HCT116 (cell line): ENCODE results near the gene SPSB2. TPM values are rescaled to one million over a fixed set of nuclear protein-coding genes. Genes with fewer than 3 reads are reported as not detected.

Experiments used
- ATAC-seq: fragments of 200-7000 bp; cut with Tn5 transposase; 2 replicates; pipeline ENCODE4 v1.9.1; 2020; ENCODE audit warnings: mild to moderate bottlenecking, moderate library complexity
- BruUV-seq: library from RNA; stranded (reverse); fragments of 400-500 nt; replicated peaks from 2 replicates; lab custom pipeline; 2021; lab: Mats Ljungman, UMichigan
- CTCF ChIA-PET: fragments of 300-600 bp; sonication (Branson Sonifier 250); formaldehyde crosslinking; loops from one replicate; lab custom pipeline; 2021; ENCODE audit warnings: antibody characterized with exemption; lab: Charles Lee
- POLR2A ChIA-PET: fragments of 300-600, 350-600 bp; sonication (Branson Sonifier 250); formaldehyde crosslinking; loops from one replicate; lab custom pipeline; 2021; ENCODE audit warnings: antibody characterized with exemption; lab: Charles Lee
- RAD21 ChIA-PET, 2 experiments: fragments of 300-600 bp; sonication (Branson Sonifier 250); formaldehyde crosslinking; loops; one replicate each; lab custom pipeline; 2023; ENCODE audit warnings: low total read pairs in 2 of 2; ENCODE audit not compliant: uncharacterized antibody in 2 of 2, unreplicated experiment in 2 of 2, low non-redundant PET in 1 of 2; lab: Charles Lee
- DNase-seq: peaks from one replicate; pipeline ENCODE4 v3.0.0-alpha.2; 2010; ENCODE audit warnings: low read depth, low spot score
- H2AFZ ChIP-seq: fragments of 200-600 bp; shearing (Covaris generic), sonication (generic); 2 replicates; pipeline ENCODE4 v1.6.1; 2017; ENCODE audit warnings: low read depth, mixed run types, mixed read lengths, antibody characterized with exemption, low read length; ENCODE audit not compliant: poor library complexity, severe bottlenecking
- H3K27ac ChIP-seq: 2 replicates; pipeline ENCODE4 v1.5.1; 2012; ENCODE audit warnings: low read depth, low read length
- H3K27me3 ChIP-seq: fragments of 200-600 bp; sonication (generic); 2 replicates; pipeline ENCODE4 v1.6.1; 2016; ENCODE audit warnings: mixed run types, low read length, mixed read lengths; ENCODE audit not compliant: insufficient read depth
- H3K36me3 ChIP-seq, 2 experiments: fragments of 200-500 bp in 1 of 2; fragments of 200-600 bp in 1 of 2; sonication (Bioruptor generic) in 1 of 2; sonication (generic) in 1 of 2; 2 replicates each; pipeline versions ENCODE4 v1.5.1 to v1.6.1; 2014 to 2016; ENCODE audit warnings: low read length in 2 of 2, inconsistent platforms in 1 of 2, mixed read lengths in 1 of 2, mixed run types in 1 of 2; ENCODE audit not compliant: insufficient read depth in 2 of 2, control insufficient read depth in 1 of 2
- H3K4me1 ChIP-seq, 2 experiments: fragments of 200-600 bp in 1 of 2; sonication (generic) in 1 of 2; 2 replicates each; pipeline versions ENCODE4 v1.5.1 to v1.6.1; 2012 to 2017; ENCODE audit warnings: low read length in 2 of 2, inconsistent platforms in 1 of 2, mild to moderate bottlenecking in 1 of 2, mixed read lengths in 1 of 2, mixed run types in 1 of 2, moderate library complexity in 1 of 2; ENCODE audit not compliant: insufficient read depth in 2 of 2, control insufficient read depth in 1 of 2
- H3K4me2 ChIP-seq: fragments of 200-600 bp; sonication (generic); 2 replicates; pipeline ENCODE4 v1.6.1; 2017; ENCODE audit warnings: mixed run types, low read length, mixed read lengths
- H3K4me3 ChIP-seq, 2 experiments: fragments of 200-600 bp in 1 of 2; sonication (generic) in 1 of 2; replicated peaks in 1 of 2; 2 replicates each; pipeline ENCODE4 v1.5.1; 2011 to 2016; ENCODE audit warnings: low read length in 2 of 2, control low read depth in 1 of 2, low read depth in 1 of 2, mild to moderate bottlenecking in 1 of 2, mixed read lengths in 1 of 2, mixed run types in 1 of 2
- H3K79me2 ChIP-seq: fragments of 200-600 bp; sonication (generic); 2 replicates; pipeline ENCODE4 v1.6.1; 2017; ENCODE audit warnings: mild to moderate bottlenecking, mixed run types, low read length, moderate library complexity, mixed read lengths; ENCODE audit not compliant: insufficient read depth
- H3K9ac ChIP-seq: fragments of 200-600 bp; sonication (generic); 2 replicates; pipeline ENCODE4 v1.6.1; 2016; ENCODE audit warnings: low read length, mixed read lengths
- H3K9me2 ChIP-seq: fragments of 200-600 bp; sonication (generic), shearing (Covaris generic); 2 replicates; pipeline ENCODE4 v1.6.1; 2017; ENCODE audit warnings: mixed run types, mild to moderate bottlenecking, moderate library complexity; ENCODE audit not compliant: insufficient read depth
- H3K9me3 ChIP-seq, 2 experiments: fragments of 200-500 bp in 1 of 2; fragments of 200-600 bp in 1 of 2; sonication (Bioruptor generic) in 1 of 2; sonication (generic) in 1 of 2; 2 replicates each; pipeline ENCODE4 v1.6.1; 2014 to 2017; ENCODE audit warnings: low read length in 2 of 2, mixed read lengths in 2 of 2, inconsistent platforms in 1 of 2, low read depth in 1 of 2, mild to moderate bottlenecking in 1 of 2, mixed run types in 1 of 2, moderate library complexity in 1 of 2; ENCODE audit not compliant: control insufficient read depth in 1 of 2, insufficient read depth in 1 of 2
- H4K20me1 ChIP-seq: fragments of 200-600 bp; sonication (generic), shearing (Covaris generic); 2 replicates; pipeline ENCODE4 v1.6.1; 2017; ENCODE audit warnings: mixed run types, mild to moderate bottlenecking, moderate library complexity; ENCODE audit not compliant: insufficient read depth
- CBX3 ChIP-seq: IDR thresholded peaks from 2 replicates; pipeline ENCODE4 v1.6.1; 2012; ENCODE audit warnings: low read depth
- EGR1 ChIP-seq: IDR thresholded peaks from 2 replicates; pipeline ENCODE4 v1.6.1; 2012; ENCODE audit warnings: low read depth
- ELF1 ChIP-seq: IDR thresholded peaks from 2 replicates; pipeline ENCODE4 v1.6.1; 2012; ENCODE audit warnings: low read depth, borderline replicate concordance
- EZH2phosphoT487 ChIP-seq: fragments of 200-600 bp; IDR thresholded peaks from 2 replicates; pipeline ENCODE4 v1.6.1; 2018; ENCODE audit warnings: antibody characterized with exemption, borderline replicate concordance
- FOSL1 ChIP-seq: IDR thresholded peaks from 2 replicates; pipeline ENCODE4 v1.6.1; 2012; ENCODE audit warnings: low read depth
- JUND ChIP-seq: IDR thresholded peaks from 2 replicates; pipeline ENCODE4 v1.6.1; 2012
- MAX ChIP-seq: IDR thresholded peaks from 2 replicates; pipeline ENCODE4 v1.6.1; 2012
- POLR2A ChIP-seq: IDR thresholded peaks from 2 replicates; pipeline ENCODE4 v1.7.0; 2011; ENCODE audit warnings: borderline replicate concordance; ENCODE audit not compliant: insufficient read depth, insufficient read length; ENCODE audit errors: extremely low read depth
- POLR2AphosphoS5 ChIP-seq: IDR thresholded peaks from 2 replicates; pipeline ENCODE4 v1.6.1; 2011; ENCODE audit warnings: mild to moderate bottlenecking, low read depth, low read length, moderate library complexity
- RAD21 ChIP-seq: IDR thresholded peaks from 2 replicates; pipeline ENCODE4 v1.6.1; 2012; ENCODE audit warnings: low read depth, mild to moderate bottlenecking
- REST ChIP-seq: IDR thresholded peaks from 2 replicates; pipeline ENCODE4 v1.6.1; 2012; ENCODE audit warnings: low read depth
- SIN3A ChIP-seq: IDR thresholded peaks from 2 replicates; pipeline ENCODE4 v1.6.1; 2012; ENCODE audit warnings: low read depth
- SP1 ChIP-seq: IDR thresholded peaks from 2 replicates; pipeline ENCODE4 v1.6.1; 2012; ENCODE audit warnings: low read depth
- TCF7L2 ChIP-seq: IDR thresholded peaks from 2 replicates; pipeline ENCODE4 v1.7.0; 2011; ENCODE audit warnings: borderline replicate concordance, inconsistent platforms; ENCODE audit not compliant: insufficient read depth, insufficient read length; ENCODE audit errors: extremely low read depth
- ZBTB33 ChIP-seq: IDR thresholded peaks from 2 replicates; pipeline ENCODE4 v1.6.1; 2011; ENCODE audit warnings: mild to moderate bottlenecking, low read length, moderate library complexity; ENCODE audit not compliant: insufficient replicate concordance; ENCODE audit errors: extremely low read depth
- ZFX ChIP-seq: fragments of 450-650 bp; IDR thresholded peaks from 2 replicates; pipeline ENCODE4 v1.6.1; 2017
- ZNF274 ChIP-seq: fragments of 200-500 bp; sonication (Bioruptor generic); IDR thresholded peaks from 2 replicates; pipeline ENCODE4 v1.6.1; 2014; ENCODE audit warnings: mild to moderate bottlenecking, low read depth, low read length, inconsistent platforms
- intact Hi-C: fragments of 100-400 bp; cut with micrococcal nuclease; formaldehyde crosslinking; loops from 2 replicates; pipeline ENCODE4 v1.10.0; 2022
- total RNA-seq: library from RNA; stranded (reverse); gene quantifications from one replicate; pipeline ENCODE4 v1.2.1, GENCODE V29; 2021; ENCODE audit not compliant: unreplicated experiment
- TF ChIP-seq, protein P1 (sequence below): IDR thresholded peaks from 2 replicates; pipeline ENCODE4 v1.6.1; 2012

Gene SPSB2
- total RNA-seq, 1 experiment from 2014 or later: 10.0 TPM

DNA sequence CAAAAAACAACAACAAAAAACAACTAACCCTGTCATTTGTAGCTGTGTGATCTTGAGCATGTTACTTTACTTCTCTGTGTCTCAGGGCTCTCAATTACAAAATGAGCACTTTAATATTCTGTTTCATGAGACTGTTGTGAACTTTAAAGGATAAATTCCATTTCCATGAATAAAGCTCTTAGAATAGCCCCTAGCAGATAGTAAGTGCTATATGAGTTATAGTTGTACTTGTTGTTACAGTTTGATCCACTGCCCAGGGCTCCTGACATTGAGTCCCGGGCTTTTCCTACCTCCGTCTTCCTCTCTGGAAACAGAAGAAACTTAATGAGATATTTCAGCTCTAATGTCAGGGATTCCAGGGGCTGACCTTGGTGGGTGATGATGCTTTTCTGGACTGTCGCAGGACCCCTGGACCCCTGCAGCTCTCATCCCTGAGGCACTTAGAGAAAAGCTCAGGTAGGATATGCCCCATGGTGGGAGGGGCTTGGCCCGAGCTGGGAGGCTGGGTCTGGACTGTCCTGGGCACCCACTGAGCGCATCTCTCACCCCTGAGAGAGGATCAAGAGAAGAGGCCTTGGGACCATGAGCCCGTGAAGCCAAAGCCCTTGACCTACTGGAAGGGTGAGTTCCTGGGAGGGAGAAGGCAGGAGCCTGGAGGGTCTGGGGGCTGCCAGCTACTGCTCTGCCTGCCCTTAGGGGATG lies 39.8 kb downstream of the SPSB2 start:
- Histone ChIP-seq H3K4me2 (no peak overlapping the region), H3K27me3 (no peaks in the 10 kb centered on the region), H3K27ac (no peak overlapping the region), H3K4me1 (peaks cover 5 to 22% of the 10 kb centered on the region in 2 experiments), H2AFZ (no peak overlapping the region), H3K4me3 (no peak overlapping the region), H4K20me1 (no peaks in the 10 kb centered on the region), H3K9me3 (no peaks in the 10 kb centered on the region), H3K9ac (no peak overlapping the region), H3K79me2 (peaks cover 18% of the 10 kb centered on the region), H3K9me2 (no peaks in the 10 kb centered on the region), H3K36me3 (peaks cover 16 to 31% of the 10 kb centered on the region in 2 experiments; a peak in 3 of 4 replicates)
- CTCF ChIA-PET: interaction anchor here (0.9 to 5.5 kb wide), 3 partner anchors 19 to 80 kb away, joined by 3 to 38 read pairs (median 22); partner anchors contain the start of genes CDCA3, MLF2 and USP5
- BruUV-seq: no TSS peak
- POLR2A ChIA-PET: interaction anchor here (4.3 kb wide), 1 partner anchor 18 kb away, joined by 17 read pairs; the partner anchor contains the start of genes CDCA3 and USP5
- intact Hi-C loops: no loop called here
- no peak for DNase-seq
- ATAC-seq: no peak
- RAD21 ChIA-PET: no interaction called here
- no peak for TF ChIP-seq SIN3A
- no peak for TF ChIP-seq FOSL1
- no peak for TF ChIP-seq POLR2AphosphoS5
- no peak for TF ChIP-seq CBX3
- TF ChIP-seq ZNF274: no peak
- no peak for TF ChIP-seq SP1
- no peak for TF ChIP-seq ELF1
- no peak for TF ChIP-seq TCF7L2
- no peak for TF ChIP-seq EGR1
- TF ChIP-seq RAD21: no peak
- TF ChIP-seq, protein P1, sequence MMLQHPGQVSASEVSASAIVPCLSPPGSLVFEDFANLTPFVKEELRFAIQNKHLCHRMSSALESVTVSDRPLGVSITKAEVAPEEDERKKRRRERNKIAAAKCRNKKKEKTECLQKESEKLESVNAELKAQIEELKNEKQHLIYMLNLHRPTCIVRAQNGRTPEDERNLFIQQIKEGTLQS: no peak
- TF ChIP-seq JUND: no peak
- no peak for TF ChIP-seq ZBTB33
- no peak for TF ChIP-seq EZH2phosphoT487
- no peak for TF ChIP-seq REST
- TF ChIP-seq POLR2A: no peak
- TF ChIP-seq ZFX: no peak
- no peak for TF ChIP-seq MAX
